HEK293 (cell line): ENCODE results near the gene SERPINC1.
A peak's percentile ranks its signal among the peaks of the same experiment; 100 is the strongest.

Experiments used
- GLIS1 ChIP-seq: fragments of 450-650 bp; formaldehyde crosslinking; IDR thresholded peaks from 2 replicates; pipeline ENCODE4 v1.5.1; 2016; ENCODE audit warnings: missing biosample characterization, missing genetic modification characterization
- KLF16 ChIP-seq: fragments of 450-650 bp; formaldehyde crosslinking; IDR thresholded peaks from 2 replicates; pipeline ENCODE4 v1.5.1; 2017; ENCODE audit warnings: missing biosample characterization, missing genetic modification characterization
- ZNF18 ChIP-seq: fragments of 450-650 bp; formaldehyde crosslinking; IDR thresholded peaks from 2 replicates; pipeline ENCODE4 v1.5.1; 2016; ENCODE audit warnings: missing biosample characterization, missing genetic modification characterization
- ZNF274 ChIP-seq, 2 experiments: fragments of 200-500 bp in 1 of 2; fragments of 450-650 bp in 1 of 2; sonication (Bioruptor generic) in 1 of 2; formaldehyde crosslinking in 1 of 2; IDR thresholded peaks; 2 replicates each; pipeline versions ENCODE4 v1.5.1 to v1.6.1; 2014 to 2016; ENCODE audit warnings: borderline replicate concordance in 1 of 2, inconsistent platforms in 1 of 2, low read length in 1 of 2, missing biosample characterization in 1 of 2, missing genetic modification characterization in 1 of 2
- ZNF335 ChIP-seq: fragments of 450-650 bp; formaldehyde crosslinking; conservative IDR thresholded peaks from 2 replicates; pipeline ENCODE4 v1.5.1; 2016; ENCODE audit warnings: missing biosample characterization, missing genetic modification characterization
- ZNF837 ChIP-seq: fragments of 450-650 bp; formaldehyde crosslinking; IDR thresholded peaks from 2 replicates; pipeline ENCODE4 v1.5.1; 2016; ENCODE audit warnings: missing biosample characterization, missing genetic modification characterization
- TF ChIP-seq, protein P1 (sequence below): fragments of 450-650 bp; formaldehyde crosslinking; IDR thresholded peaks from 2 replicates; pipeline ENCODE4 v1.5.1; 2016; ENCODE audit warnings: missing biosample characterization, missing genetic modification characterization
- TF ChIP-seq, protein P2 (sequence below): sonication (generic); formaldehyde crosslinking; IDR thresholded peaks from 2 replicates; pipeline ENCODE4 v1.8.1; 2022; ENCODE audit warnings: mild to moderate bottlenecking, moderate library complexity, missing genetic modification reagents

- TF ChIP-seq GLIS1 (tag by site-specific recombination) (no peak), ZNF837 (no peak), ZNF335 (tag by site-specific recombination) (no peak), KLF16 (no peak), ZNF274 (IDR thresholded peaks at IDR 0.05; ENCODE audit: low read length) (no peak), ZNF274 (tag by site-specific recombination; IDR thresholded peaks at IDR 0.05; ENCODE audit: borderline replicate concordance) (no peak), ZNF18 (no peak)
- TF ChIP-seq, protein P1, sequence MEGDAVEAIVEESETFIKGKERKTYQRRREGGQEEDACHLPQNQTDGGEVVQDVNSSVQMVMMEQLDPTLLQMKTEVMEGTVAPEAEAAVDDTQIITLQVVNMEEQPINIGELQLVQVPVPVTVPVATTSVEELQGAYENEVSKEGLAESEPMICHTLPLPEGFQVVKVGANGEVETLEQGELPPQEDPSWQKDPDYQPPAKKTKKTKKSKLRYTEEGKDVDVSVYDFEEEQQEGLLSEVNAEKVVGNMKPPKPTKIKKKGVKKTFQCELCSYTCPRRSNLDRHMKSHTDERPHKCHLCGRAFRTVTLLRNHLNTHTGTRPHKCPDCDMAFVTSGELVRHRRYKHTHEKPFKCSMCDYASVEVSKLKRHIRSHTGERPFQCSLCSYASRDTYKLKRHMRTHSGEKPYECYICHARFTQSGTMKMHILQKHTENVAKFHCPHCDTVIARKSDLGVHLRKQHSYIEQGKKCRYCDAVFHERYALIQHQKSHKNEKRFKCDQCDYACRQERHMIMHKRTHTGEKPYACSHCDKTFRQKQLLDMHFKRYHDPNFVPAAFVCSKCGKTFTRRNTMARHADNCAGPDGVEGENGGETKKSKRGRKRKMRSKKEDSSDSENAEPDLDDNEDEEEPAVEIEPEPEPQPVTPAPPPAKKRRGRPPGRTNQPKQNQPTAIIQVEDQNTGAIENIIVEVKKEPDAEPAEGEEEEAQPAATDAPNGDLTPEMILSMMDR (tag by site-specific recombination): 0 out of 2 replicates have a peak, but pooled peaks have one; percentile 10
- TF ChIP-seq, protein P2, sequence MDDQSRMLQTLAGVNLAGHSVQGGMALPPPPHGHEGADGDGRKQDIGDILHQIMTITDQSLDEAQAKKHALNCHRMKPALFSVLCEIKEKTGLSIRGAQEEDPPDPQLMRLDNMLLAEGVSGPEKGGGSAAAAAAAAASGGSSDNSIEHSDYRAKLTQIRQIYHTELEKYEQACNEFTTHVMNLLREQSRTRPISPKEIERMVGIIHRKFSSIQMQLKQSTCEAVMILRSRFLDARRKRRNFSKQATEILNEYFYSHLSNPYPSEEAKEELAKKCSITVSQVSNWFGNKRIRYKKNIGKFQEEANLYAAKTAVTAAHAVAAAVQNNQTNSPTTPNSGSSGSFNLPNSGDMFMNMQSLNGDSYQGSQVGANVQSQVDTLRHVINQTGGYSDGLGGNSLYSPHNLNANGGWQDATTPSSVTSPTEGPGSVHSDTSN (CRISPR knock-in tag): no peak
Observed at GRCh38 chr1:173914366-173914871, 2.7 kb downstream of the SERPINC1 start.
